ENCODE results near the gene COL15A1. TPM values are rescaled to one million over a fixed set of nuclear protein-coding genes. Genes with fewer than 3 reads are reported as not detected.

COL15A1 gene
- total RNA-seq, 1 experiment from 2014 or later: 0.22 TPM

DNA sequence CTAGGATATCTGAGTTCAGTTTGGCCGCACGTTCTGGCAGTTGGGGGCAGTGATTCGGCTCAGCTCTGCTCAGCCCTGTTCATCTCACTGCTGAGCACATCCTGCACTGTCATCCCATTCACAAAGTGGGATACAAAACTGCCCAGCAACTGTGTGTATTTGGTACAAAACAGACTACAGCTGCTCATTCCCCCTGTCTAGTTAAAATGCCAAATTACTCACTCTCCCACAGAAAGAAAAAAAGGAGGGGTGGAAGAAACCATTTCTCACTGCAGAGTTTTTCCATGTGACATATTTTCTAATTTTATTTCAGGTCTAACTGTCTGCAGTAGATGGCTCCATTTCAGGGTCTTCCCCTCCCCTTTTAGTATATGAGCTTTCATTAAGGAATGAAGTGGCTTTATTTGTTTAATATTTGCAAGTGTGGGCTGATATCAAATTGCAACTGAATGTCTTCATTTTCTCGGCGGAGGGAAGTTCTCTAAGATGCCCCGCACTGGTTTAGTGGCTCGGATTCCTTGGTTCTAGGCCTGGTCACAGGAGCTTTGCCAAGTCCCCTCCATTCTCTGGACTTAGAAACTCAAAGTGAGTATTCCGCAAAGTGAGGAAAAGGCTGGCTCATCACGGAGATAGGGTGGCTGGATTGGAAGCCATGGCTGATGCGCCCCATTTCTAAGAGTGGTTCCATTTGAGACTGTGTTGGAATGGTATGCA lies 14.7 kb downstream of the COL15A1 start:
- ChIA-PET CTCF (interaction anchor here (0.6 to 0.7 kb wide), 2 partner anchors 10 to 50 kb away, joined by 4 to 5 read pairs; no protein-coding TSS in a partner anchor), POLR2A (no interaction called here)
- Mint-ChIP-seq H3K9me3 (peaks cover 24% of the 10 kb centered on the region), H3K27ac (no peak overlapping the region), H3K36me3 (peaks cover 5% of the 10 kb centered on the region), H3K27me3 (ENCODE audit: low read depth) (peaks cover 4% of the 10 kb centered on the region; the same call in 1 of the 2 replicates), H3K4me1 (peaks cover 18% of the 10 kb centered on the region), H3K4me3 (no peak overlapping the region)
- no peak for DNase-seq (ENCODE audit: low spot score)
- ATAC-seq: no peak
- TF ChIP-seq ATF1 (CRISPR knock-in tag; IDR thresholded peaks at IDR 0.05) (no peak), ZSCAN18 (CRISPR knock-in tag; IDR thresholded peaks at IDR 0.05) (no peak), OVOL2 (CRISPR knock-in tag; IDR thresholded peaks at IDR 0.05; ENCODE audit: borderline replicate concordance) (no peak), ELF4 (CRISPR knock-in tag; IDR thresholded peaks at IDR 0.05; ENCODE audit: low read depth) (no peak), CREM (CRISPR knock-in tag; IDR thresholded peaks at IDR 0.05) (no peak), TP53 (CRISPR knock-in tag; IDR thresholded peaks at IDR 0.05) (no peak), SMAD3 (CRISPR knock-in tag; IDR thresholded peaks at IDR 0.05; ENCODE audit: borderline replicate concordance) (no peak), E2F5 (CRISPR knock-in tag; IDR thresholded peaks at IDR 0.05) (no peak), ZNF423 (CRISPR knock-in tag; IDR thresholded peaks at IDR 0.05) (no peak), ZNF416 (CRISPR knock-in tag; IDR thresholded peaks at IDR 0.05) (no peak), ZNF317 (CRISPR knock-in tag; IDR thresholded peaks at IDR 0.05; ENCODE audit: borderline replicate concordance, low read depth) (no peak), ZNF671 (CRISPR knock-in tag; IDR thresholded peaks at IDR 0.05) (no peak), MLX (CRISPR knock-in tag; IDR thresholded peaks at IDR 0.05) (no peak), NR1H2 (CRISPR knock-in tag; IDR thresholded peaks at IDR 0.05) (no peak), NFE2L1 (CRISPR knock-in tag; IDR thresholded peaks at IDR 0.05) (no peak), TEAD4 (CRISPR knock-in tag; IDR thresholded peaks at IDR 0.05) (no peak)
- TF ChIP-seq, protein P1, sequence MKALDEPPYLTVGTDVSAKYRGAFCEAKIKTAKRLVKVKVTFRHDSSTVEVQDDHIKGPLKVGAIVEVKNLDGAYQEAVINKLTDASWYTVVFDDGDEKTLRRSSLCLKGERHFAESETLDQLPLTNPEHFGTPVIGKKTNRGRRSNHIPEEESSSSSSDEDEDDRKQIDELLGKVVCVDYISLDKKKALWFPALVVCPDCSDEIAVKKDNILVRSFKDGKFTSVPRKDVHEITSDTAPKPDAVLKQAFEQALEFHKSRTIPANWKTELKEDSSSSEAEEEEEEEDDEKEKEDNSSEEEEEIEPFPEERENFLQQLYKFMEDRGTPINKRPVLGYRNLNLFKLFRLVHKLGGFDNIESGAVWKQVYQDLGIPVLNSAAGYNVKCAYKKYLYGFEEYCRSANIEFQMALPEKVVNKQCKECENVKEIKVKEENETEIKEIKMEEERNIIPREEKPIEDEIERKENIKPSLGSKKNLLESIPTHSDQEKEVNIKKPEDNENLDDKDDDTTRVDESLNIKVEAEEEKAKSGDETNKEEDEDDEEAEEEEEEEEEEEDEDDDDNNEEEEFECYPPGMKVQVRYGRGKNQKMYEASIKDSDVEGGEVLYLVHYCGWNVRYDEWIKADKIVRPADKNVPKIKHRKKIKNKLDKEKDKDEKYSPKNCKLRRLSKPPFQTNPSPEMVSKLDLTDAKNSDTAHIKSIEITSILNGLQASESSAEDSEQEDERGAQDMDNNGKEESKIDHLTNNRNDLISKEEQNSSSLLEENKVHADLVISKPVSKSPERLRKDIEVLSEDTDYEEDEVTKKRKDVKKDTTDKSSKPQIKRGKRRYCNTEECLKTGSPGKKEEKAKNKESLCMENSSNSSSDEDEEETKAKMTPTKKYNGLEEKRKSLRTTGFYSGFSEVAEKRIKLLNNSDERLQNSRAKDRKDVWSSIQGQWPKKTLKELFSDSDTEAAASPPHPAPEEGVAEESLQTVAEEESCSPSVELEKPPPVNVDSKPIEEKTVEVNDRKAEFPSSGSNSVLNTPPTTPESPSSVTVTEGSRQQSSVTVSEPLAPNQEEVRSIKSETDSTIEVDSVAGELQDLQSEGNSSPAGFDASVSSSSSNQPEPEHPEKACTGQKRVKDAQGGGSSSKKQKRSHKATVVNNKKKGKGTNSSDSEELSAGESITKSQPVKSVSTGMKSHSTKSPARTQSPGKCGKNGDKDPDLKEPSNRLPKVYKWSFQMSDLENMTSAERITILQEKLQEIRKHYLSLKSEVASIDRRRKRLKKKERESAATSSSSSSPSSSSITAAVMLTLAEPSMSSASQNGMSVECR (CRISPR knock-in tag; IDR thresholded peaks at IDR 0.05; ENCODE audit: borderline replicate concordance): no peak
- TF ChIP-seq, protein P2, sequence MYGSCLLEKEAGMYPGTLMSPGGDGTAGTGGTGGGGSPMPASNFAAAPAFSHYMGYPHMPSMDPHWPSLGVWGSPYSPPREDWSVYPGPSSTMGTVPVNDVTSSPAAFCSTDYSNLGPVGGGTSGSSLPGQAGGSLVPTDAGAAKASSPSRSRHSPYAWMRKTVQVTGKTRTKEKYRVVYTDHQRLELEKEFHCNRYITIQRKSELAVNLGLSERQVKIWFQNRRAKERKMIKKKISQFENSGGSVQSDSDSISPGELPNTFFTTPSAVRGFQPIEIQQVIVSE (CRISPR knock-in tag; IDR thresholded peaks at IDR 0.05; ENCODE audit: borderline replicate concordance): no peak
- TF ChIP-seq, protein P3, sequence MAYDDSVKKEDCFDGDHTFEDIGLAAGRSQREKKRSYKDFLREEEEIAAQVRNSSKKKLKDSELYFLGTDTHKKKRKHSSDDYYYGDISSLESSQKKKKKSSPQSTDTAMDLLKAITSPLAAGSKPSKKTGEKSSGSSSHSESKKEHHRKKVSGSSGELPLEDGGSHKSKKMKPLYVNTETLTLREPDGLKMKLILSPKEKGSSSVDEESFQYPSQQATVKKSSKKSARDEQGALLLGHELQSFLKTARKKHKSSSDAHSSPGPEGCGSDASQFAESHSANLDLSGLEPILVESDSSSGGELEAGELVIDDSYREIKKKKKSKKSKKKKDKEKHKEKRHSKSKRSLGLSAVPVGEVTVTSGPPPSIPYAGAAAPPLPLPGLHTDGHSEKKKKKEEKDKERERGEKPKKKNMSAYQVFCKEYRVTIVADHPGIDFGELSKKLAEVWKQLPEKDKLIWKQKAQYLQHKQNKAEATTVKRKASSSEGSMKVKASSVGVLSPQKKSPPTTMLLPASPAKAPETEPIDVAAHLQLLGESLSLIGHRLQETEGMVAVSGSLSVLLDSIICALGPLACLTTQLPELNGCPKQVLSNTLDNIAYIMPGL (CRISPR knock-in tag; IDR thresholded peaks at IDR 0.05): no peak

Data from WTC11 (cell line).